Mesendoderm (in vitro differentiated cells): ENCODE measurements around the gene UPK1B. TPM values are rescaled to one million over a fixed set of nuclear protein-coding genes. Genes with fewer than 3 reads are reported as not detected.
"Not testable (repeated sequence)": the region's sequence is repeated elsewhere in the genome, so short reads cannot be mapped to it uniquely, and the experiment has no call there.

ENCODE experiments used
- DNase-seq: peaks from one replicate; pipeline ENCODE4 v3.0.0; 2013
- H2AK5ac ChIP-seq: 2 replicates; pipeline ENCODE4 v1.6.1; 2013; ENCODE audit warnings: low read length, inconsistent platforms
- H2BK120ac ChIP-seq: 2 replicates; pipeline ENCODE4 v1.6.1; 2013; ENCODE audit warnings: low read depth, mild to moderate bottlenecking, low read length, moderate library complexity, mixed read lengths
- H2BK15ac ChIP-seq: replicated peaks from 2 replicates; pipeline ENCODE4 v1.6.1; 2013; ENCODE audit warnings: low read depth, mild to moderate bottlenecking, moderate library complexity
- H2BK5ac ChIP-seq: 2 replicates; pipeline ENCODE4 v1.6.1; 2013; ENCODE audit warnings: low read length, inconsistent platforms
- H3K18ac ChIP-seq: 2 replicates; pipeline ENCODE4 v1.6.1; 2013; ENCODE audit warnings: mild to moderate bottlenecking, low read length, mixed read lengths
- H3K23ac ChIP-seq: one replicate; pipeline ENCODE4 v1.6.1; 2013; ENCODE audit warnings: low read length
- H3K27ac ChIP-seq: 2 replicates; pipeline ENCODE4 v1.5.1; 2013; ENCODE audit warnings: low read depth, mild to moderate bottlenecking, inconsistent platforms, low read length, moderate library complexity
- H3K27me3 ChIP-seq: 2 replicates; pipeline ENCODE4 v1.6.1; 2013; ENCODE audit warnings: low read length, control low read depth, mild to moderate bottlenecking, inconsistent platforms; ENCODE audit not compliant: insufficient read depth, poor library complexity
- H3K36me3 ChIP-seq: 2 replicates; pipeline ENCODE4 v1.6.1; 2013; ENCODE audit warnings: low read length, inconsistent platforms; ENCODE audit not compliant: control insufficient read depth, insufficient read depth
- H3K4ac ChIP-seq: one replicate; pipeline ENCODE4 v1.6.1; 2013; ENCODE audit warnings: low read depth, mild to moderate bottlenecking, low read length, moderate library complexity
- H3K4me1 ChIP-seq: 2 replicates; pipeline ENCODE4 v1.6.1; 2013; ENCODE audit warnings: low read depth, low read length, inconsistent platforms; ENCODE audit not compliant: control insufficient read depth
- H3K4me2 ChIP-seq: 2 replicates; pipeline ENCODE4 v1.6.1; 2013; ENCODE audit warnings: low read length
- H3K4me3 ChIP-seq: 2 replicates; pipeline ENCODE4 v1.5.1; 2013; ENCODE audit warnings: mild to moderate bottlenecking, low read length
- H3K56ac ChIP-seq: one replicate; pipeline ENCODE4 v1.6.1; 2013; ENCODE audit warnings: low read length
- H3K79me1 ChIP-seq: 2 replicates; pipeline ENCODE4 v1.6.1; 2013; ENCODE audit warnings: low read length, inconsistent platforms
- H3K79me2 ChIP-seq: 2 replicates; pipeline ENCODE4 v1.6.1; 2013; ENCODE audit warnings: mild to moderate bottlenecking, low read length; ENCODE audit not compliant: control insufficient read depth, insufficient read depth
- H3K9ac ChIP-seq: 2 replicates; pipeline ENCODE4 v1.6.1; 2013; ENCODE audit warnings: low read length, inconsistent platforms
- H4K5ac ChIP-seq: one replicate; pipeline ENCODE4 v1.6.1; 2013; ENCODE audit warnings: low read length
- H4K8ac ChIP-seq: one replicate; pipeline ENCODE4 v1.6.1; 2013; ENCODE audit warnings: low read depth, mild to moderate bottlenecking, control low read depth, low read length, moderate library complexity
- WGBS: extraction: QIAGEN DNeasy Blood & Tissue Kit; methylation state at CpG from one replicate; pipeline ENCODE4 v1.1.7; 2013; ENCODE audit warnings: low lambda C conversion rate, missing lambda C conversion rate; ENCODE audit not compliant: insufficient coverage; ENCODE audit errors: extremely low coverage; 5-methylcytosine and 5-hydroxymethylcytosine counted together
- polyA plus RNA-seq, 2 experiments: library from polyadenylated mRNA; stranded (reverse); fragments of 200-250 nt; gene quantifications; one replicate each; pipeline ENCODE4 v1.2.3, GENCODE V29; 2013

UPK1B gene
- 0.93 TPM for polyA plus RNA-seq (2013, experiment 1 of 2)
- polyA plus RNA-seq (2013, experiment 2 of 2) = 0.59 TPM

GRCh38 chr3:119173325-119173724 is at the start of gene UPK1B:
Gene UPK1B, plus strand, starts transcription at chr3:119173598. Its CDS starts 13,144 bp downstream, at chr3:119186742.
- H3K27me3 ChIP-seq = no peaks in the 10 kb centered on the region
- H3K36me3 ChIP-seq = no peaks in the 10 kb centered on the region
- H3K4me2 ChIP-seq = no peak within 1 kb of the TSS
- H2BK5ac ChIP-seq = no peak within 1 kb of the TSS
- no peak within 1 kb of the TSS for H2BK120ac ChIP-seq
- peak; percentile 82 for DNase-seq
- H3K18ac ChIP-seq = no peak within 1 kb of the TSS
- no peaks in the 10 kb centered on the region for H3K79me1 ChIP-seq
- no peaks in the 10 kb centered on the region for H3K4me1 ChIP-seq
- H3K27ac ChIP-seq = no peak within 1 kb of the TSS
- no peak within 1 kb of the TSS for H2BK15ac ChIP-seq
- H3K4me3 ChIP-seq = no peak within 1 kb of the TSS
- H2AK5ac ChIP-seq = no peak within 1 kb of the TSS
- no peak within 1 kb of the TSS for H4K5ac ChIP-seq
- no peak within 1 kb of the TSS for H3K4ac ChIP-seq
- H3K79me2 ChIP-seq = no peaks in the 10 kb centered on the region
- no CpG with 5 or more reads among the region's 13 CpGs for WGBS
- H4K8ac ChIP-seq = no peak within 1 kb of the TSS
- H3K23ac ChIP-seq = no peak within 1 kb of the TSS
- peak within 1 kb of the TSS; percentile 9 for H3K9ac ChIP-seq
- H3K56ac ChIP-seq = no peak within 1 kb of the TSS

DNA sequence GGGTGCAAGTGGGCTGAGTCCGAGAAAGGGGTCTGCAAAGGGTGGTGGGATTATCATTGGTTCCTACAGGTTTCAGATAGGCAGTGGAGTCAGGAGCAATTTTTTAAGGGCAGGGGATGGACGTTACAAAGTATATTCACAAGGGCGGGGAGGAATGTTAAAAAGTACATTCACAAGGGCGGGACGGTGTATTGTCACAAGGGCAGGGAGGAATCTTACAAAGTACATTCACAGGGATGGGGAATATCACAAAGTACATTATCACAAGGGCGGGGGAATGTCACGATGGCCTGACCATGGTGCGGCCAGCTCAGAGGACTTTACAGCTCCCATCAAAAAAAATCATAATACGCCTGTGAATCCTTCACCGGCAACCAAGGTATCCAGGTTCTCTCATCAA is 48.1 kb upstream of the UPK1B start:
- Histone ChIP-seq H3K4ac (no peak overlapping the region), H3K56ac (no peak overlapping the region), H4K8ac (no peak overlapping the region), H3K79me1 (no peaks in the 10 kb centered on the region), H3K9ac (no peak overlapping the region), H3K27ac (no peak overlapping the region), H4K5ac (no peak overlapping the region), H3K4me3 (no peak overlapping the region), H3K4me1 (no peaks in the 10 kb centered on the region), H2BK15ac (no peak overlapping the region), H2BK120ac (no peak overlapping the region), H3K4me2 (no peak overlapping the region), H3K23ac (no peak overlapping the region), H3K79me2 (no peaks in the 10 kb centered on the region), H2BK5ac (no peak overlapping the region), H2AK5ac (no peak overlapping the region), H3K27me3 (no peaks in the 10 kb centered on the region), H3K36me3 (no peaks in the 10 kb centered on the region), H3K18ac (no peak overlapping the region)
- DNase-seq = no peak
- no CpG with 5 or more reads among the region's 10 CpGs for WGBS

DNA sequence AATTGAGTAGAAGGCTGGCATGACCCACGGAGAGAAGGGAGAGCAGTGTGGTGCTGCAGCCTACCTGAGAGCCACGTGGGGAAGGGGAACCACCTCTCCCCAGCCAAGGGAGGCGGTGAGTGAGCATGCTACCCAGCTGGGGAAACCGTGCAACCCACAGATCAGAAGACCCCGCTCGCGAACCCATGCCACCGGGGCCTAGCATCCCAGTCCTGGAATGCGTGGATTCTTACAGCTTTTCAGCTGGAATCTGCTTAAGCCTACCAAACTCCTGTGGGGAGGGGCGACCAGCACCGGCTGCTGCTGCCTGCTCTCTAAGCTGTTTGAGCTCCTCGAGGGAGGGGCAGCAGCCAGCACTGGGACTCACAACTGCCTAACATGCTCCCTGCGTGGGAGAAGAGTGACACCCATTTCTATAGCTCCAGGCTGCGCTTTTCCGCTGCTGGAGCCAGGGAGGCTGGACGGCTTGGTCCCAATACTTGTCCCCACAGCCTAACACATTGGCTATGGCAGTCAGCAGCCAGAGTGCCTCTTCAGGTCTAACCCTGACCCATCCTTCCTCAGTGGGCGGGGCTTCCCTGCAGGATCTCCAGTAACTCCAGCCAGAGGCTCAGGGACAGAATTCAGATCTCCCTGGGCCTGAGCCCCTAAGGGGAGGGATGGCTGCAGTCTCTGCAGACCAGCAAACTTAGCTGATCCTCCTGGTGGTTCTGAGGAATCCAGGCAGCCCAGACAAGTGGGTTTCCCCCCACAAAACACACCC is 47.5 kb upstream of the UPK1B start:
- peak; percentile 14 for DNase-seq
- Histone ChIP-seq H4K8ac (no peak overlapping the region), H3K23ac (no peak overlapping the region), H3K4me3 (no peak overlapping the region), H3K79me2 (no peaks in the 10 kb centered on the region), H3K27ac (no peak overlapping the region), H3K79me1 (no peaks in the 10 kb centered on the region), H3K27me3 (no peaks in the 10 kb centered on the region), H4K5ac (no peak overlapping the region), H3K4me1 (no peaks in the 10 kb centered on the region), H3K56ac (peak overlapping the region; percentile 34), H3K9ac (no peak overlapping the region), H3K4ac (no peak overlapping the region), H2BK5ac (no peak overlapping the region), H2AK5ac (no peak overlapping the region), H3K36me3 (no peaks in the 10 kb centered on the region), H2BK15ac (no peak overlapping the region), H3K18ac (no peak overlapping the region), H2BK120ac (no peak overlapping the region), H3K4me2 (no peak overlapping the region)
- WGBS = no CpG with 5 or more reads among the region's 17 CpGs

DNA sequence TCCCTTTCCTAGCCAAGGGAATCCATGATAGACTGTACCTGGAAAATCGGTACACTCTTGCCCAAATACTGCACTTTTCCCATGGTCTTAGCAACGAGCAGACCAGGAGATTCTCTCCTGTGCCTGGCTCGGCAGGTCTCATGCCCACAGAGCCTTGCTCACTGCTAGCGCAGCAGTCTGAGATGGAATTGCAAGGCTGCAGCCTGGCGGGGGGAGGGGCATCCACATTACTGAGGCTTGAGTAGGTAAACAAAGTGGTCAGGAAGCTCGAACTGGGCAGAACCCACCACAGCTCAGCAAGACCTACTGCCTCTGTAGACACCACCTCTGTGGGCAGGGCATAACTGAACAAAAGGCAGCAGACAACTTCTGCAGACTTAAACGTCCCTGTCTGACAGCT is 43.1 kb upstream of the UPK1B start:
- H2BK15ac ChIP-seq, H2AK5ac ChIP-seq, H2BK120ac ChIP-seq, H3K27me3 ChIP-seq, H3K18ac ChIP-seq, H3K4ac ChIP-seq, H4K5ac ChIP-seq, H3K79me2 ChIP-seq, H3K23ac ChIP-seq, H3K4me2 ChIP-seq, H3K9ac ChIP-seq, H3K4me1 ChIP-seq, H3K79me1 ChIP-seq, H2BK5ac ChIP-seq, H3K36me3 ChIP-seq, H3K27ac ChIP-seq, H3K4me3 ChIP-seq, H3K56ac ChIP-seq, H4K8ac ChIP-seq: not testable (repeated sequence)
- DNase-seq = peak; percentile 24
- WGBS = no CpG with 5 or more reads among the region's 7 CpGs

- H2AK5ac ChIP-seq, H3K9ac ChIP-seq, H3K79me1 ChIP-seq, H3K18ac ChIP-seq, H4K8ac ChIP-seq, H3K27me3 ChIP-seq, H2BK120ac ChIP-seq, H3K4me3 ChIP-seq, H3K23ac ChIP-seq, H3K79me2 ChIP-seq, DNase-seq, H3K4me1 ChIP-seq, H4K5ac ChIP-seq, H3K56ac ChIP-seq, H3K4me2 ChIP-seq, H2BK15ac ChIP-seq, H3K4ac ChIP-seq, H3K27ac ChIP-seq, H2BK5ac ChIP-seq, H3K36me3 ChIP-seq: not testable (repeated sequence)
- no CpG with 5 or more reads among the region's 4 CpGs for WGBS
Measured at GRCh38 chr3:119132291-119132690, 41.1 kb upstream of the UPK1B start.

- not testable (repeated sequence) for H3K4ac ChIP-seq, H3K4me2 ChIP-seq, DNase-seq, H3K27ac ChIP-seq, H4K5ac ChIP-seq, H4K8ac ChIP-seq, H3K18ac ChIP-seq, H3K56ac ChIP-seq, H2BK15ac ChIP-seq, H2BK120ac ChIP-seq, H3K23ac ChIP-seq, H3K79me2 ChIP-seq, H3K9ac ChIP-seq, H3K79me1 ChIP-seq, H3K36me3 ChIP-seq, H3K4me3 ChIP-seq, H2AK5ac ChIP-seq, H2BK5ac ChIP-seq, H3K4me1 ChIP-seq, H3K27me3 ChIP-seq
- WGBS = no CpG with 5 or more reads among the region's 4 CpGs
Measured at GRCh38 chr3:119139360-119139759, 34.0 kb upstream of the UPK1B start.
